NT2/D1 (cell line): Measurements from ENCODE around the gene HEATR1.
A peak's percentile ranks its signal among the peaks of the same experiment; 100 is the strongest.
"Not testable (repeated sequence)": the region's sequence is repeated elsewhere in the genome, so short reads cannot be mapped to it uniquely, and the experiment has no call there.

Experiments
- DNase-seq: peaks from one replicate; pipeline ENCODE4 v3.0.0-alpha.2; 2011; ENCODE audit warnings: low read depth, low spot score
- H3K27me3 ChIP-seq: 2 replicates; pipeline ENCODE4 v1.6.0; 2011; ENCODE audit warnings: mild to moderate bottlenecking; ENCODE audit not compliant: insufficient read length, insufficient read depth
- H3K36me3 ChIP-seq: 2 replicates; pipeline ENCODE4 v1.6.1; 2011; ENCODE audit warnings: mild to moderate bottlenecking, low read length, mixed read lengths; ENCODE audit not compliant: insufficient read depth, insufficient read length
- H3K4me1 ChIP-seq: 2 replicates; pipeline ENCODE4 v1.5.1; 2011; ENCODE audit not compliant: insufficient read depth, insufficient read length
- H3K4me3 ChIP-seq: 2 replicates; pipeline ENCODE4 v1.5.1; 2011; ENCODE audit warnings: low read depth; ENCODE audit not compliant: insufficient read length
- H3K9ac ChIP-seq: 2 replicates; pipeline ENCODE4 v1.6.0; 2011; ENCODE audit warnings: low read depth; ENCODE audit not compliant: insufficient read length
- H3K9me3 ChIP-seq: 2 replicates; pipeline ENCODE4 v1.5.1; 2011; ENCODE audit warnings: mild to moderate bottlenecking, low read length; ENCODE audit not compliant: insufficient read depth
- SUZ12 ChIP-seq: IDR thresholded peaks from 2 replicates; pipeline ENCODE4 v1.6.1; 2011; ENCODE audit not compliant: insufficient read length, insufficient read depth; ENCODE audit errors: extremely low read depth
- YY1 ChIP-seq: IDR thresholded peaks from 2 replicates; pipeline ENCODE4 v1.6.1; 2011; ENCODE audit not compliant: insufficient read length, insufficient read depth
- ZNF274 ChIP-seq: IDR thresholded peaks from 2 replicates; pipeline ENCODE4 v1.6.1; 2011; ENCODE audit warnings: mild to moderate bottlenecking, low read depth, low read length

HEATR1 gene

GRCh38 chr1:236604905-236605806 lies 840 bp upstream of the HEATR1 start:
- H3K4me3 ChIP-seq = peak overlapping the region; percentile 97
- H3K4me1 ChIP-seq = peaks cover 2% of the 10 kb centered on the region
- peaks cover 34% of the 10 kb centered on the region for H3K36me3 ChIP-seq
- DNase-seq = no peak
- H3K9ac ChIP-seq = peak overlapping the region; percentile 93
- no peaks in the 10 kb centered on the region for H3K27me3 ChIP-seq
- TF ChIP-seq YY1 = no peak
- no peak for TF ChIP-seq SUZ12
- TF ChIP-seq ZNF274 = no peak
- H3K9me3 ChIP-seq = no peaks in the 10 kb centered on the region

GRCh38 chr1:236602171-236602570 lies 2.1 kb downstream of the HEATR1 start:
- Histone ChIP-seq H3K9ac (no peak overlapping the region), H3K4me1 (peaks cover 2% of the 10 kb centered on the region), H3K36me3 (peaks cover 64% of the 10 kb centered on the region), H3K9me3 (no peaks in the 10 kb centered on the region), H3K27me3 (no peaks in the 10 kb centered on the region), H3K4me3 (no peak overlapping the region)
- TF ChIP-seq ZNF274 = no peak
- no peak for TF ChIP-seq SUZ12
- no peak for DNase-seq

GRCh38 chr1:236590553-236591150 lies 13.7 kb downstream of the HEATR1 start:
- Histone ChIP-seq H3K9ac (no peak overlapping the region), H3K27me3 (no peaks in the 10 kb centered on the region), H3K4me3 (no peak overlapping the region), H3K36me3 (peaks cover 97% of the 10 kb centered on the region), H3K9me3 (no peaks in the 10 kb centered on the region), H3K4me1 (no peaks in the 10 kb centered on the region)
- DNase-seq = no peak
- TF ChIP-seq SUZ12 (no peak), ZNF274 (no peak), YY1 (no peak)

- H3K4me3 ChIP-seq = no peak overlapping the region
- no peaks in the 10 kb centered on the region for H3K9me3 ChIP-seq
- DNase-seq = no peak
- no peak overlapping the region for H3K9ac ChIP-seq
- H3K4me1 ChIP-seq = no peaks in the 10 kb centered on the region
- TF ChIP-seq SUZ12 (no peak), ZNF274 (no peak), YY1 (no peak)
- H3K27me3 ChIP-seq = no peaks in the 10 kb centered on the region
- H3K36me3 ChIP-seq = peaks cover 97% of the 10 kb centered on the region
Observed at GRCh38 chr1:236589531-236589930, 14.8 kb downstream of the HEATR1 start.

GRCh38 chr1:236581528-236581927 lies 22.8 kb downstream of the HEATR1 start:
- no peak overlapping the region for H3K4me3 ChIP-seq
- H3K27me3 ChIP-seq = no peaks in the 10 kb centered on the region
- H3K36me3 ChIP-seq = peaks cover 86% of the 10 kb centered on the region
- H3K9ac ChIP-seq = no peak overlapping the region
- TF ChIP-seq SUZ12 (no peak), ZNF274 (no peak), YY1 (no peak)
- no peaks in the 10 kb centered on the region for H3K9me3 ChIP-seq
- H3K4me1 ChIP-seq = no peaks in the 10 kb centered on the region
- DNase-seq = no peak

GRCh38 chr1:236580404-236580803 lies 23.9 kb downstream of the HEATR1 start:
- H3K4me1 ChIP-seq, H3K27me3 ChIP-seq, H3K9me3 ChIP-seq, H3K9ac ChIP-seq, DNase-seq, H3K4me3 ChIP-seq: not testable (repeated sequence)
- peaks cover 86% of the 10 kb centered on the region for H3K36me3 ChIP-seq

GRCh38 chr1:236578661-236579060 lies 25.7 kb downstream of the HEATR1 start:
- Histone ChIP-seq H3K4me1 (no peaks in the 10 kb centered on the region), H3K4me3 (no peak overlapping the region), H3K9me3 (no peaks in the 10 kb centered on the region), H3K27me3 (no peaks in the 10 kb centered on the region), H3K9ac (no peak overlapping the region), H3K36me3 (peaks cover 86% of the 10 kb centered on the region)
- DNase-seq = no peak
- TF ChIP-seq ZNF274 = no peak
- TF ChIP-seq YY1 = no peak
- no peak for TF ChIP-seq SUZ12

GRCh38 chr1:236577041-236577440 lies 27.3 kb downstream of the HEATR1 start:
- H3K9me3 ChIP-seq, H3K4me3 ChIP-seq, DNase-seq, H3K9ac ChIP-seq, H3K27me3 ChIP-seq, H3K4me1 ChIP-seq: not testable (repeated sequence)
- H3K36me3 ChIP-seq = peaks cover 91% of the 10 kb centered on the region
